AG20443 (cell line): ENCODE measurements around the gene ZNF107.
"Not testable (repeated sequence)": the region's sequence is repeated elsewhere in the genome, so short reads cannot be mapped to it uniquely, and the experiment has no call there.

Experiments used
- DNase-seq: peaks from one replicate; pipeline ENCODE4 v3.0.0; 2012; ENCODE audit warnings: low spot score, mixed read lengths

ZNF107 gene

GRCh38 chr7:64733550-64734240 is 67.8 kb downstream of the ZNF107 start:
- DNase-seq: no peak

- no peak for DNase-seq
Observed at GRCh38 chr7:64736575-64736974, 70.6 kb downstream of the ZNF107 start.

GRCh38 chr7:64738403-64738802 is 72.5 kb downstream of the ZNF107 start:
- not testable (repeated sequence) for DNase-seq

GRCh38 chr7:64738953-64739352 is 73.0 kb downstream of the ZNF107 start:
- DNase-seq: not testable (repeated sequence)

GRCh38 chr7:64744680-64745079 is 78.7 kb downstream of the ZNF107 start:
- DNase-seq: no peak

- no peak for DNase-seq
Observed at GRCh38 chr7:64747802-64748201, 81.9 kb downstream of the ZNF107 start.

GRCh38 chr7:64753032-64753431 is 87.1 kb downstream of the ZNF107 start:
- DNase-seq: no peak

GRCh38 chr7:64755865-64756264 is 89.9 kb downstream of the ZNF107 start:
- DNase-seq: no peak

GRCh38 chr7:64758151-64758550 is 92.2 kb downstream of the ZNF107 start:
- no peak for DNase-seq
